K562 (cell line): ENCODE results near the gene NTRK1. TPM values are rescaled to one million over a fixed set of nuclear protein-coding genes. Genes with fewer than 3 reads are reported as not detected.

Experiments used
- ATAC-seq: fragments of 200-7000 bp; cut with Tn5 transposase; 3 replicates; pipeline ENCODE4 v1.9.1; 2020; ENCODE audit warnings: moderate library complexity
- BruUV-seq: library from RNA; stranded (reverse); fragments of 400-500 nt; replicated peaks from 2 replicates; lab custom pipeline; 2021; lab: Mats Ljungman, UMichigan
- CTCF ChIA-PET: fragments of 300-600 bp; formaldehyde crosslinking; extraction: SDS; loops from one replicate; lab custom pipeline; 2021; ENCODE audit warnings: low intra/inter-chr PET ratio; lab: Yijun Ruan, JAX
- POLR2A ChIA-PET: fragments of 300-600, 350-650 bp; sonication (Branson Sonifier 250); formaldehyde crosslinking; extraction: SDS; loops from one replicate; lab custom pipeline; 2021; ENCODE audit warnings: antibody characterized with exemption, inconsistent platforms; lab: Yijun Ruan, JAX
- DNase-seq, 4 experiments: peaks; one replicate each; pipeline versions ENCODE4 v3.0.0 to v3.0.0-alpha.2; 2011 to 2018; ENCODE audit warnings: low spot score in 3 of 4, mixed read lengths in 3 of 4; ENCODE audit errors: extremely low read depth in 1 of 4
- FAIRE-seq: peaks from 2 replicates; lab custom pipeline; 2011; peaks lifted over from hg19 to GRCh38; lab: Jason Lieb, UNC
- H2AFZ ChIP-seq: 2 replicates; pipeline ENCODE4 v1.6.0; 2011; ENCODE audit warnings: low read depth, low read length, control low read depth, inconsistent platforms
- H3K27ac ChIP-seq: fragments of 200-600 bp; 3 replicates; pipeline ENCODE4 v1.8.0; 2011; ENCODE audit warnings: low read depth, mild to moderate bottlenecking, control low read depth, inconsistent platforms, low read length, moderate library complexity, mixed read lengths; ENCODE audit errors: extremely low read depth
- H3K27me3 ChIP-seq, 2 experiments: fragments of 300-600 bp in 1 of 2; 2 replicates in 1 of 2; 3 replicates in 1 of 2; pipeline versions ENCODE4 v1.6.0 to v1.8.0; 2011; ENCODE audit warnings: inconsistent platforms in 2 of 2, low read length in 2 of 2, mild to moderate bottlenecking in 1 of 2, mixed read lengths in 1 of 2, moderate library complexity in 1 of 2; ENCODE audit not compliant: control insufficient read depth in 2 of 2, insufficient read depth in 2 of 2
- H3K36me3 ChIP-seq: fragments of 300-600 bp; 3 replicates; pipeline ENCODE4 v1.8.0; 2011; ENCODE audit warnings: mild to moderate bottlenecking, low read length, inconsistent platforms; ENCODE audit not compliant: control insufficient read depth, insufficient read depth
- H3K4me1 ChIP-seq, 2 experiments: fragments of 200-600 bp in 1 of 2; replicated peaks in 1 of 2; 2 replicates in 1 of 2; 3 replicates in 1 of 2; pipeline versions ENCODE4 v1.5.1 to v1.8.0; 2011; ENCODE audit warnings: inconsistent platforms in 2 of 2, low read length in 2 of 2, mild to moderate bottlenecking in 1 of 2, mixed read lengths in 1 of 2, moderate library complexity in 1 of 2; ENCODE audit not compliant: control insufficient read depth in 2 of 2, insufficient read depth in 2 of 2
- H3K4me2 ChIP-seq: 2 replicates; pipeline ENCODE4 v1.6.1; 2011; ENCODE audit warnings: low read length, control low read depth, inconsistent platforms, mixed read lengths; ENCODE audit not compliant: insufficient read depth
- H3K4me3 ChIP-seq: fragments of 200-600 bp; sonication (generic), shearing (Covaris generic); 2 replicates; pipeline ENCODE4 v1.5.1; 2016; ENCODE audit warnings: control low read depth, inconsistent platforms
- H3K79me2 ChIP-seq: fragments of 200-600 bp; 3 replicates; pipeline ENCODE4 v1.8.0; 2011; ENCODE audit warnings: low read length, inconsistent platforms; ENCODE audit not compliant: control insufficient read depth, insufficient read depth
- H3K9ac ChIP-seq, 2 experiments: 2 replicates each; pipeline versions ENCODE4 v1.6.0 to v1.6.1; 2011; ENCODE audit warnings: low read depth in 2 of 2, low read length in 2 of 2, control low read depth in 1 of 2, inconsistent platforms in 1 of 2, mild to moderate bottlenecking in 1 of 2, mixed read lengths in 1 of 2; ENCODE audit not compliant: insufficient read depth in 1 of 2
- H3K9me1 ChIP-seq: one replicate; pipeline ENCODE4 v1.6.0; 2011; ENCODE audit warnings: inconsistent platforms, mild to moderate bottlenecking, low read length, moderate library complexity; ENCODE audit not compliant: control insufficient read depth, insufficient read depth
- H3K9me3 ChIP-seq: replicated peaks from 2 replicates; pipeline ENCODE4 v1.5.1; 2011; ENCODE audit warnings: low read depth, low read length, inconsistent platforms; ENCODE audit not compliant: control insufficient read depth, insufficient read depth
- H4K20me1 ChIP-seq: replicated peaks from 2 replicates; pipeline ENCODE4 v1.6.1; 2011; ENCODE audit warnings: low read length, inconsistent platforms, mixed read lengths; ENCODE audit not compliant: control insufficient read depth, insufficient read depth
- ARID2 ChIP-seq: fragments of 450-650 bp; IDR thresholded peaks from 2 replicates; pipeline ENCODE4 v1.6.1; 2017; ENCODE audit warnings: antibody characterized with exemption, mild to moderate bottlenecking
- ASH1L ChIP-seq: fragments of 450-650 bp; IDR thresholded peaks from 2 replicates; pipeline ENCODE4 v1.6.1; 2018; ENCODE audit warnings: borderline replicate concordance, mild to moderate bottlenecking, low read depth; ENCODE audit not compliant: partially characterized antibody
- CTCFL ChIP-seq: IDR thresholded peaks from 2 replicates; pipeline ENCODE4 v1.6.1; 2011; ENCODE audit warnings: borderline replicate concordance, low read depth, mild to moderate bottlenecking, moderate library complexity, low read length; ENCODE audit not compliant: insufficient read depth, poor library complexity, severe bottlenecking
- HLTF ChIP-seq: fragments of 450-650 bp; IDR thresholded peaks from 2 replicates; pipeline ENCODE4 v1.6.1; 2016
- HNRNPLL ChIP-seq: fragments of 200-400 bp; formaldehyde crosslinking; IDR thresholded peaks from 2 replicates; pipeline ENCODE4 v1.6.1; 2017; ENCODE audit warnings: low read length, low read depth, mild to moderate bottlenecking; ENCODE audit not compliant: poor library complexity, severe bottlenecking
- KHSRP ChIP-seq: fragments of 450-650 bp; IDR thresholded peaks from 2 replicates; pipeline ENCODE4 v1.6.1; 2017
- LEF1 ChIP-seq: fragments of 450-650 bp; IDR thresholded peaks from 2 replicates; pipeline ENCODE4 v1.6.1; 2016; ENCODE audit warnings: mild to moderate bottlenecking
- NR4A1 ChIP-seq, 2 experiments: fragments of 250-450 bp in 1 of 2; fragments of 450-650 bp in 1 of 2; sonication (Bioruptor Pico) in 1 of 2; IDR thresholded peaks; 2 replicates each; pipeline versions ENCODE4 v1.4.0 to v1.6.1; 2016 to 2020; ENCODE audit warnings: mild to moderate bottlenecking in 2 of 2, missing compliant biosample characterization in 1 of 2, missing genetic modification characterization in 1 of 2, moderate library complexity in 1 of 2
- RAD21 ChIP-seq, 2 experiments: fragments of 250-450 bp in 1 of 2; fragments of 450-650 bp in 1 of 2; sonication (Bioruptor Pico) in 1 of 2; formaldehyde crosslinking in 1 of 2; IDR thresholded peaks in 1 of 2; conservative IDR thresholded peaks in 1 of 2; 2 replicates each; pipeline versions ENCODE4 v1.4.0 to v1.8.0; 2020 to 2022; ENCODE audit warnings: mild to moderate bottlenecking in 2 of 2, moderate library complexity in 1 of 2
- RB1 ChIP-seq: fragments of 450-650 bp; IDR thresholded peaks from 2 replicates; pipeline ENCODE4 v1.6.1; 2017; ENCODE audit warnings: low read depth, mild to moderate bottlenecking
- SMC3 ChIP-seq: conservative IDR thresholded peaks from 2 replicates; pipeline ENCODE4 v1.6.1; 2011; ENCODE audit warnings: low read depth, low read length, improper control_type of control experiment; ENCODE audit not compliant: insufficient read depth
- SRSF7 ChIP-seq: fragments of 200-400 bp; formaldehyde crosslinking; optimal IDR thresholded peaks from 2 replicates; pipeline ENCODE3; 2017; ENCODE audit warnings: mild to moderate bottlenecking, low read depth, low read length
- XRCC4 ChIP-seq: IDR thresholded peaks from one replicate; pipeline ENCODE4 v1.6.1; 2011; ENCODE audit not compliant: insufficient read depth, insufficient read length; ENCODE audit errors: extremely low read depth
- ZNF12 ChIP-seq: sonication (generic); formaldehyde crosslinking; IDR thresholded peaks from 2 replicates; pipeline ENCODE4 v1.4.0; 2020; ENCODE audit warnings: mild to moderate bottlenecking, missing genetic modification reagents
- ZNF41 ChIP-seq: fragments of 250-450 bp; sonication (Bioruptor Pico); conservative IDR thresholded peaks from 2 replicates; pipeline ENCODE4 v1.4.0; 2020; ENCODE audit warnings: mild to moderate bottlenecking
- whole genome bisulfite sequencing: fragments of 100-300 bp; shearing (Covaris generic); methylation state at CpG from one replicate; pipeline ENCODE4 v1.1.6; 2016; ENCODE audit warnings: low coverage, mixed read lengths; ENCODE audit not compliant: insufficient coverage; ENCODE audit errors: missing lambda C conversion rate; 5-methylcytosine and 5-hydroxymethylcytosine counted together
- in situ Hi-C: fragments of 300-500 bp; cut with MboI; formaldehyde crosslinking; loops from 4 replicates; pipeline ENCODE4 v1.15.0; 2018; ENCODE audit warnings: inconsistent platforms, mixed read lengths
- intact Hi-C: fragments of 100-400 bp; cut with micrococcal nuclease; formaldehyde crosslinking; loops from 2 replicates; pipeline ENCODE4 v1.14.2; 2022
- polyA plus RNA-seq, 8 experiments: library from polyadenylated mRNA; depleted of rRNA in 4 of 8; stranded (reverse) in 5 of 8; unstranded in 3 of 8; fragments of >200 nt; fragmentation: Nextera tagmentation in 2 of 8; fragmentation: Illumina TruSeq in 1 of 8; extraction: Ambion mirVana in 2 of 8; extraction: Trizol in 1 of 8; gene quantifications; 2 replicates each; pipeline versions ENCODE4 v1.2.1 to v1.2.3, GENCODE V29; 2011 to 2014; ENCODE audit warnings: inconsistent platforms in 1 of 8, missing spikeins in 1 of 8
- total RNA-seq, 7 experiments: library from RNA; depleted of rRNA in 6 of 7; stranded (reverse); fragments of >200 nt in 6 of 7; fragmentation: Illumina TruSeq in 2 of 7; extraction: Trizol in 2 of 7; gene quantifications; 2 replicates each; pipeline versions ENCODE4 v1.2.1 to v1.2.3, GENCODE V29; 2011 to 2021; ENCODE audit warnings: low replicate concordance in 1 of 7

The NTRK1 gene
- total and polyA plus RNA-seq, 9 of the 15 experiments (the other 6 are each of a cell fraction or from before 2014, with no cell fraction given) = 0.46 to 30.0 (median 7.9) TPM

DNA sequence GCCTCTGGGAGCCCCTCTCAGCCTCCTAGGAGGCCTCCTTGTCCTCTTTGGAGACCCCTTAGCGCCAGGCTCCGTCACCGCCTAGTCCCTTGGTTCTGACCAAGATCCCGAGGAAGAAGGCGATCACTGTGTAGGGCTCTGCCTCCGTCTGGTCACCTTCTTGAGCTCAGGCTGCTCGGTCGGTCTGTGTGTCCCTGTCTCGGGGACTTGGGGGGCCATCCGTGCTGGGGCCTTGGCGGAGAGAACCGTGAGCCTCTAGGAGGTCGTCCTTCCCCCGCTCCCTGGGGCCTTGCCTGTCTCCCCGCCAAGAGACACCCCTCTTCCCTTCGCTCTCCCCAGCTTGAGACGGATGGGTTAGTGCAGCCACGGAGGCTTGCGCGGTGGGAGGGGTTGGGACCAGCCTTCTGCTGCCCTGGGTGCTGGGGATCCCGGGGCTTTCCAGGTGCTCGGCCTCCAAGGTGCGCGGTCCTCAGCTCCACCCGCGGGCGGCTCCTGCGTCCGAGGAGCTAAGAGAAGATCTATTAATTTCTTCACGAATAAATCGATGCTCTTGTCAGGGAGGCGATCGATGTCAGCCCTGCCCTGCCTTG lies 1.0 kb upstream of the NTRK1 start (continued):
- TF ChIP-seq CTCFL (no peak), SRSF7 (no peak), ZNF41 (CRISPR knock-in tag) (no peak), XRCC4 (no peak), ZNF12 (no peak)

DNA sequence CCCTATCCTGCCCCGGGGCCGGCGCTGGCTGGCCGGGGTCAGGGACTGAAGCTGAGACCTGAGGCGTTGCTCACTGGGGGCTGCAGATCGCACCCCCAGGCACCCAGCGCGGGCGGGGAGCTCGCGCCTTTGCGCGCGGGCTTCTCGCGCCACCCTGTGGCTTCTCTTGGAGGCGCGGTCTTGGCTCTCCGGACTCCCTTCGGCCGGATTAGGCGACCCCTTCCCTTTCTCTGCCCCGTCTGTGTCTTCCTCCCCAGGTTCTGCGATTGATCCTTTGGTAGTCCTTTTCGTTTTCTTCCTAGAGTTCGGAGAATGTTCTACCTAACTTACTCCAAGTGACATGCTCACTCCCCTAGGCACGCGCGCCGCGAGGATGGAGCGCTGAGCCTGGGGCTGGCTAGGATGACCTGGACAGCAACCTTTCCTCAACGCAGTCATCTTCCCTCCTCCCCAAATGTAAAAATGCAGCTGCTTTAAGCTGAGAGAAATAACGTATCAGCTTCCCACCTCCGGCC lies 495 bp upstream of the NTRK1 start:
- ChIA-PET POLR2A (interaction anchor here (0.5 to 2.3 kb wide), 19 partner anchors 10 to 507 kb away, joined by 3 to 17 read pairs (median 4); partner anchors contain the start of genes HDGF, ISG20L2 and METTL25B), CTCF (interaction anchor here (1.0 to 3.3 kb wide), 10 partner anchors 20 to 172 kb away, joined by 3 to 31 read pairs (median 6); no protein-coding TSS in a partner anchor)
- Histone ChIP-seq H3K9me3 (no peaks in the 10 kb centered on the region), H3K4me1 (peaks cover 75 to 81% of the 10 kb centered on the region in 2 experiments), H3K79me2 (peaks cover 28% of the 10 kb centered on the region; the same call in 2 of the 3 replicates), H3K4me3 (peak overlapping the region; percentile 34), H3K27ac (no peak overlapping the region; the same call in 2 of the 3 replicates), H2AFZ (peak overlapping the region; percentile 86), H3K27me3 (no peaks in the 10 kb centered on the region), H4K20me1 (no peaks in the 10 kb centered on the region), H3K9me1 (no peaks in the 10 kb centered on the region), H3K36me3 (no peaks in the 10 kb centered on the region), H3K9ac (peak overlapping the region; percentile 30 to 78; a peak in 3 of 4 replicates), H3K4me2 (peak overlapping the region; percentile 90)
- no TSS peak for BruUV-seq
- intact Hi-C loops = loop anchor here (1.0 to 5.0 kb wide), 5 partner anchors 21 to 173 kb away; no protein-coding TSS in a partner anchor
- FAIRE-seq (peak; percentile 69), ATAC-seq (peak; percentile 78), DNase-seq (peak; percentile 80 to 86 (median 80))
- in situ Hi-C loops = loop anchor here (5.0 kb wide), 2 partner anchors 58 to 133 kb away; partner anchors contain the start of genes ISG20L2 and METTL25B
- 1% methylated on average over 32 of the region's 35 CpGs for WGBS
- TF ChIP-seq NR4A1 (CRISPR knock-in tag; IDR thresholded peaks at IDR 0.05) (no peak), NR4A1 (tag; IDR thresholded peaks at IDR 0.05) (0 out of 2 replicates have a peak, but pooled peaks have one; percentile 19), SMC3 (peak; percentile 83), ARID2 (0 out of 2 replicates have a peak, but pooled peaks have one; percentile 67), LEF1 (0 out of 2 replicates have a peak, but pooled peaks have one; percentile 31), ASH1L (no peak), KHSRP (no peak), RB1 (peak; percentile 94), HNRNPLL (no peak), RAD21 (CRISPR knock-in tag; conservative IDR thresholded peaks at IDR 0.05 in 1 of 2, IDR thresholded peaks at IDR 0.05 in 1 of 2) (peak; percentile 89 to 94), HLTF (0 out of 2 replicates have a peak, but pooled peaks have one; percentile 21)
